Sigmoid colon (tissue), 7 donors: ENCODE data around the gene PTRH1. TPM values are rescaled to one million over a fixed set of nuclear protein-coding genes. Genes with fewer than 3 reads are reported as not detected.

ENCODE experiments used
- DNase-seq: peaks from one replicate; pipeline ENCODE4 v3.0.0-alpha.2; 2019
- H3K27ac ChIP-seq, 4 donors: fragments of 200-600 bp; sonication (generic); one replicate each; pipeline ENCODE4 v1.5.1; 2016 to 2019; ENCODE audit warnings: mild to moderate bottlenecking in 1 of 4
- H3K27me3 ChIP-seq, 3 donors: fragments of 200-600 bp; sonication (generic); one replicate each; pipeline ENCODE4 v1.5.1; 2019; ENCODE audit warnings: mild to moderate bottlenecking in 1 of 3
- H3K36me3 ChIP-seq, 4 donors: fragments of 200-600 bp; sonication (generic); one replicate each; pipeline ENCODE4 v1.5.1; 2016 to 2019
- H3K4me1 ChIP-seq, 4 donors: fragments of 200-600 bp; sonication (generic); one replicate each; pipeline ENCODE4 v1.5.1; 2017 to 2019
- H3K4me3 ChIP-seq, 4 donors: fragments of 200-600 bp; sonication (generic); one replicate each; pipeline ENCODE4 v1.5.1; 2017 to 2019; ENCODE audit warnings: mild to moderate bottlenecking in 2 of 4, moderate library complexity in 1 of 4
- H3K9me3 ChIP-seq, 4 donors: fragments of 200-600 bp in 3 of 4; sonication (generic) in 3 of 4; one replicate each; pipeline versions ENCODE4 v1.5.1 to v1.6.1; 2013 to 2019
- EP300 ChIP-seq, 4 donors: sonication (generic); formaldehyde crosslinking; IDR thresholded peaks; one replicate each; pipeline ENCODE4 v1.6.1; 2017; ENCODE audit warnings: antibody characterized with exemption in 4 of 4
- POLR2A ChIP-seq, 2 donors: fragments of 450-650 bp; IDR thresholded peaks; one replicate each; pipeline ENCODE4 v1.6.1; 2016; ENCODE audit warnings: antibody characterized with exemption in 2 of 2, mild to moderate bottlenecking in 2 of 2, moderate library complexity in 2 of 2
- POLR2AphosphoS5 ChIP-seq, 4 donors: sonication (generic); formaldehyde crosslinking; IDR thresholded peaks; one replicate each; pipeline ENCODE4 v1.6.1; 2017; ENCODE audit warnings: antibody characterized with exemption in 4 of 4
- WGBS, 2 donors: extraction: QIAGEN DNeasy Blood & Tissue Kit; methylation state at CpG; one replicate each; pipeline ENCODE4 v1.1.7; 2013; 5-methylcytosine and 5-hydroxymethylcytosine counted together
- intact Hi-C: fragments of 100-400 bp; cut with DNase I; formaldehyde crosslinking; loops from one replicate; pipeline ENCODE4 v1.15.1; 2023
- polyA plus RNA-seq, 3 donors: library from polyadenylated mRNA; stranded (reverse); fragments of 200-250 nt; gene quantifications; one replicate each; pipeline ENCODE4 v1.2.3, GENCODE V29; 2013
- total RNA-seq, 4 donors: library from RNA; depleted of rRNA; stranded (reverse); fragments of >200 nt; gene quantifications; one replicate each; pipeline ENCODE4 v1.1.0, GENCODE V29; 2016
- TF ChIP-seq, protein P1 (sequence below), 4 experiments: fragments of 450-650 bp in 3 of 4; fragments of 200-600 bp in 1 of 4; IDR thresholded peaks; one replicate each; pipeline ENCODE4 v1.5.1; 2016 to 2019; ENCODE audit warnings: antibody characterized with exemption in 4 of 4, mild to moderate bottlenecking in 3 of 4, moderate library complexity in 2 of 4
- donor health status: healthy with polysubstance abuse.
- donor health status: Bipolar disorder and iron deficiency.
- donor health status: healthy.

PTRH1 gene
- total and polyA plus RNA-seq, 7 donors, result 8.9 to 25.8 (median 16.3) TPM

DNA sequence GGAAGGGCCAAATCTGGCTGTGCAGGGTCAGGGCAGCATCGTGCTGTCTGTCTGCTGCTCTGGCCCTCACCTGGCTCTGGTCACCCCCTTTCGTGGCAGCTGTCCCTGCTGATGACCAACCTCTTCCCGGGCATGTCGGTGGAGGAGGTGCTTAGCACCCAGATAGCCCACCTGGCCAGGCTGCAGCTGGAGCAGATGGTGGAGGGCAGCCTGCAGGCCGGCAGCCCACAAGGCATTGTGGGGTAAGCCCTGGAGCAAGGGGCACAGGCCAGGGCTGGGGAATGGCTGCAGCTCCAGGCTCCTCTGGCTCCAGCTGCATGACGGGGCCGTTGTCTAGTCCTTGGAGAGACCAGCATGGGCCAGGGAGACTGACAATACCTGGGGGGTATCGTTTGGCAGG lies 11.4 kb upstream of the PTRH1 start:
- intact Hi-C loops, result no loop called here
- Histone ChIP-seq H3K27me3 (peaks cover 0 to 6% (median 0%) of the 10 kb centered on the region in 3 donors), H3K36me3 (peaks cover 0 to 11% (median 3%) of the 10 kb centered on the region in 4 donors), H3K4me1 (peaks cover 0 to 12% (median 10%) of the 10 kb centered on the region in 4 donors), H3K9me3 (no peaks in the 10 kb centered on the region), H3K4me3 (no peak overlapping the region), H3K27ac (no peak overlapping the region)
- no peak for DNase-seq
- TF ChIP-seq POLR2AphosphoS5 (IDR thresholded peaks at IDR 0.05) (no peak), EP300 (IDR thresholded peaks at IDR 0.05) (no peak)
- 81 to 82% methylated on average over 8 of the region's 8 CpGs for WGBS, 2 donors

DNA sequence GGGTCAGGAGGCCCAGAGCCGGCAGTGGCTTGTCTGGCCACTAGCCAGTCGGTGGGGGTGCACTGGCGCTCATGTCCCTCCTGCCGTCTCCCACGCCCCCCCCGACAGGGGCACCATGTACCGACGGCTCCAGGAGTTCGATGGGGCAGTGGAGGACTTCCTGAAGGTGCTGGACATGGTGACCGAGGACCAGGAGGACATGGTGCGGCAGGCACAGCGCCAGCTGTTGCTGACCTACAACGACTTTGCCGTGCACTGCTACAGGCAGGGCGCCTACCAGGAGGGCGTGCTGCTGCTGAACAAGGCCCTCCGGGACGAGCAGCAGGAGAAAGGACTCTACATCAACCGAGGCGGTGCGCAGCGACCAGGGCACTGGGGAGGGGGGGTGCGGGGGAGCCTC lies 8.5 kb upstream of the PTRH1 start:
- intact Hi-C loops, result no loop called here
- H3K27ac ChIP-seq, result no peak overlapping the region
- TF ChIP-seq, protein P1, sequence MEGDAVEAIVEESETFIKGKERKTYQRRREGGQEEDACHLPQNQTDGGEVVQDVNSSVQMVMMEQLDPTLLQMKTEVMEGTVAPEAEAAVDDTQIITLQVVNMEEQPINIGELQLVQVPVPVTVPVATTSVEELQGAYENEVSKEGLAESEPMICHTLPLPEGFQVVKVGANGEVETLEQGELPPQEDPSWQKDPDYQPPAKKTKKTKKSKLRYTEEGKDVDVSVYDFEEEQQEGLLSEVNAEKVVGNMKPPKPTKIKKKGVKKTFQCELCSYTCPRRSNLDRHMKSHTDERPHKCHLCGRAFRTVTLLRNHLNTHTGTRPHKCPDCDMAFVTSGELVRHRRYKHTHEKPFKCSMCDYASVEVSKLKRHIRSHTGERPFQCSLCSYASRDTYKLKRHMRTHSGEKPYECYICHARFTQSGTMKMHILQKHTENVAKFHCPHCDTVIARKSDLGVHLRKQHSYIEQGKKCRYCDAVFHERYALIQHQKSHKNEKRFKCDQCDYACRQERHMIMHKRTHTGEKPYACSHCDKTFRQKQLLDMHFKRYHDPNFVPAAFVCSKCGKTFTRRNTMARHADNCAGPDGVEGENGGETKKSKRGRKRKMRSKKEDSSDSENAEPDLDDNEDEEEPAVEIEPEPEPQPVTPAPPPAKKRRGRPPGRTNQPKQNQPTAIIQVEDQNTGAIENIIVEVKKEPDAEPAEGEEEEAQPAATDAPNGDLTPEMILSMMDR (IDR thresholded peaks at IDR 0.05), result no peak
- 16 to 61% methylated on average over 23 of the region's 23 CpGs for WGBS, 2 donors
- H3K4me1 ChIP-seq, result peaks cover 0 to 11% (median 8%) of the 10 kb centered on the region in 4 donors
- no peak overlapping the region for H3K4me3 ChIP-seq
- DNase-seq, result no peak
- peaks cover 0 to 6% (median 0%) of the 10 kb centered on the region in 3 donors for H3K27me3 ChIP-seq
- H3K36me3 ChIP-seq, result no peaks in the 10 kb centered on the region
- H3K9me3 ChIP-seq, result no peaks in the 10 kb centered on the region

DNA sequence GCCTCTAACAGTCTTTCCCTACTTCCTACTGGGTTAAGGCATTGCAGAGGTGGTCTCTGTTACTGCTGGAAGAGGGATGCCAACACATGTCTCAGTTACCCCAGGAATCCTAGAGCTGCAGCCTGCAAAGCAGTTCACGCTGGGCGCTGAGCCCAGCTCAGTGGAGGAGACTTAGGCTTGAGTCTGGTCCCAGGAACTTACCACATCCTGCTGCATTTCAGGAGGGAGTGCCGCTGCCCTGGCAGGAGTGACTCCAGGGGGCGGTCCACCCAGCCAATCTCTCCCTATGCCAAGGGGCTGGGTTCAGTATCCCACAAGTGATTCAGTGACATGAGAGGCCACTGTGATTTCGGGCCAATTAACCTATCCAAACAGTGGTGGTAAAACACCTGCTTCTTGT lies 8.0 kb upstream of the PTRH1 start:
- H3K27me3 ChIP-seq, result peaks cover 0 to 6% (median 0%) of the 10 kb centered on the region in 3 donors
- no peaks in the 10 kb centered on the region for H3K9me3 ChIP-seq
- intact Hi-C loops, result no loop called here
- TF ChIP-seq EP300 (IDR thresholded peaks at IDR 0.05) (no peak), POLR2A (IDR thresholded peaks at IDR 0.05) (no peak)
- DNase-seq, result no peak
- H3K4me1 ChIP-seq, result peaks cover 0 to 11% (median 8%) of the 10 kb centered on the region in 4 donors
- WGBS, 2 donors, result 21 to 67% methylated on average over 5 of the region's 5 CpGs
- no peak overlapping the region for H3K4me3 ChIP-seq
- H3K27ac ChIP-seq, result no peak overlapping the region
- no peaks in the 10 kb centered on the region for H3K36me3 ChIP-seq

DNA sequence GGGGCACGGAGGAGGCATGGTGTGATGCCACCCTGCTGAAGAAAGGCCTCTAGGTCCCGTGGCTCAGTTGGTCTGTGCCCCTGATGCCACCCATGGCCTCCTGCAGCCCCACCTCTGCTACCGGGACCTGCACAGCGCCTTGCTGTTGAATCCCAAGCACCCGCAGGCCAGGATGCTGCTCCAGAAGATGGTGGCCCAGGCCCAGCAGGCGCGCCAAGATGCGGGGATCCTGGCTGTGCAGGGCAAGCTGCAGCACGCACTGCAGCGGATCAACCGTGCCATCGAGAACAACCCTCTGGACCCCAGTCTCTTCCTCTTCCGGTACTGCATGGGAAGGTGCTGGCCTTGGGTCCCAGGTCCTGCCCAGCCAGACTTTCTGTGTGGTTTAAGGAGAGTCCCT lies 7.5 kb upstream of the PTRH1 start:
- H3K4me3 ChIP-seq, result no peak overlapping the region
- H3K27me3 ChIP-seq, result peaks cover 0 to 6% (median 0%) of the 10 kb centered on the region in 3 donors
- intact Hi-C loops, result no loop called here
- no peaks in the 10 kb centered on the region for H3K9me3 ChIP-seq
- DNase-seq, result no peak
- TF ChIP-seq, protein P1 (IDR thresholded peaks at IDR 0.05), result no peak
- no peak for TF ChIP-seq POLR2A (IDR thresholded peaks at IDR 0.05)
- TF ChIP-seq POLR2AphosphoS5 (IDR thresholded peaks at IDR 0.05), result no peak
- TF ChIP-seq EP300 (IDR thresholded peaks at IDR 0.05), result no peak
- H3K4me1 ChIP-seq, result peaks cover 0 to 11% (median 8%) of the 10 kb centered on the region in 4 donors
- H3K36me3 ChIP-seq, result no peaks in the 10 kb centered on the region
- no peak overlapping the region for H3K27ac ChIP-seq
- 81 to 95% methylated on average over 13 of the region's 13 CpGs for WGBS, 2 donors

DNA sequence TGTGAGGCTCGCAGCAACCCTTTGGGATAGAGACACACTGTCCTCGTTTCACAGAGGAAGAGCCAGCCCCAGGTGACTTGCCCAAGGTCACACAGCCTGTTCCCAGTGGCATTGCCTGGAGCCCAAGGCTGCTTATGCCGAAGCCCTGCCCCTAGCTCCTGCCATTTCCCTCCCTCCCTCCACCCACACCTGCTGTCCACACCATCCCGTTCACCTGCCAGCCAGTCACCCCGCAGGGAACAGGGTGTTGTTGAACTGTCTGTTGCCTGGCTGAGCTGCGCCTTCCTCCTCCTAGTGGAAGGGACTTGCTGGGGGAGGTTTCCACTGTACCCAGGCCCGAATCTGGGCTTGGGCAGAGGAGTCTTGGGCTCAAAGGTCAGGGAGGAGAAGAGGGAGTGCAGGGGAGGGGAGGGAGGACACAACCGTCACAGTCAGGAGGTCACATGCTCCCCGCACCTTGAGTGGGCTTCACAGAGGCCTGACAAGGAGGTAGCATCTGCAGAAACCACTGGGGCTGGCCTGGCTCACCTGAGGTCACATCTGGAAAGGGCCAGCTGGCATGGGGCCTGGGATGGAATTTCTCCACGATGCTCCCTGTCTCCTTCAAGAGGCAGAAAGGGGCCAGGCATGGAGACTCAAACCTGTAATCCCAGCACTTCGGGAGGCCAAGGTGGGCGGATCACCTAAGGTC lies 6.7 kb upstream of the PTRH1 start:
- 30 to 64% methylated on average over 12 of the region's 12 CpGs for WGBS, 2 donors

DNA sequence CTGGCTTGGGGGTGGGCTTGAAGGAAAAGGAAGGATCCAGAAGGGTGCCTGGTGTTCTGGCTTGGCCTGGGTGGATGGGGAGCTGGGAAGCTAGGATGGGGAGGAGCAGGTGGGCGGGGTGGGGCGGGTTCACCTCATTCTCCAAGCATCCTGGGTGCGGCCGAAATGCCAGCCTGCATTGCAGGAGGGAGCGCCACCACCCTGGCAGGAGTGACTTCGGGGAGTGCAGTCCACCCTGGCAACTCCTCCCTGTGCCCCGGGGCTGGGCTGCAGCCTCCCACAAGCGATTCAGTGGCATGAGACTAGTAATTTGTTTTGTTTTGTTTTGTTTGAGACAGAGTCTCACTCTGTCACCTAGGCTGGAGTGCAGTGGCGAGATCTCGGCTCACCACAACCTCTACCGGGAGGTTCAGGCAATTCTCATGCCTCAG lies 5.9 kb upstream of the PTRH1 start:
- 8 to 54% methylated on average over 11 of the region's 11 CpGs for WGBS, 2 donors
- TF ChIP-seq POLR2AphosphoS5 (IDR thresholded peaks at IDR 0.05), result no peak
- no peak for TF ChIP-seq POLR2A (IDR thresholded peaks at IDR 0.05)
- TF ChIP-seq, protein P1 (IDR thresholded peaks at IDR 0.05), result no peak
- TF ChIP-seq EP300 (IDR thresholded peaks at IDR 0.05), result no peak

More for the DNA sequence above, 6.7 kb upstream of the PTRH1 start:
- intact Hi-C loops, result no loop called here
- no peak for TF ChIP-seq POLR2A (IDR thresholded peaks at IDR 0.05)
- no peak for DNase-seq
- Histone ChIP-seq H3K4me3 (no peak overlapping the region), H3K36me3 (no peaks in the 10 kb centered on the region), H3K4me1 (peaks cover 0 to 11% (median 8%) of the 10 kb centered on the region in 4 donors), H3K9me3 (no peaks in the 10 kb centered on the region), H3K27me3 (peaks cover 0 to 6% (median 0%) of the 10 kb centered on the region in 3 donors), H3K27ac (no peak overlapping the region)

More for the DNA sequence above, 5.9 kb upstream of the PTRH1 start:
- Histone ChIP-seq H3K36me3 (no peaks in the 10 kb centered on the region), H3K4me1 (peaks cover 0 to 13% (median 9%) of the 10 kb centered on the region in 4 donors), H3K27ac (no peak overlapping the region), H3K4me3 (no peak overlapping the region), H3K27me3 (peaks cover 0 to 6% (median 0%) of the 10 kb centered on the region in 3 donors), H3K9me3 (no peaks in the 10 kb centered on the region)
- intact Hi-C loops, result no loop called here
- no peak for DNase-seq
